ENCODE results near the gene PTGIS. TPM values are rescaled to one million over a fixed set of nuclear protein-coding genes. Genes with fewer than 3 reads are reported as not detected.
A peak's percentile ranks its signal among the peaks of the same experiment; 100 is the strongest.

The PTGIS gene
- total RNA-seq, 2 donors from 2014 or later = 45.2 to 124 TPM

GRCh38 chr20:49489688-49490087, 78.2 kb downstream of the PTGIS start:
- no peak for ATAC-seq
- intact Hi-C loops (cut with DNase I) = loop anchor here in 1 of 2 donors (10.0 kb wide), 1 partner anchor 105 kb away; no protein-coding TSS in a partner anchor
- no peak for DNase-seq

DNA sequence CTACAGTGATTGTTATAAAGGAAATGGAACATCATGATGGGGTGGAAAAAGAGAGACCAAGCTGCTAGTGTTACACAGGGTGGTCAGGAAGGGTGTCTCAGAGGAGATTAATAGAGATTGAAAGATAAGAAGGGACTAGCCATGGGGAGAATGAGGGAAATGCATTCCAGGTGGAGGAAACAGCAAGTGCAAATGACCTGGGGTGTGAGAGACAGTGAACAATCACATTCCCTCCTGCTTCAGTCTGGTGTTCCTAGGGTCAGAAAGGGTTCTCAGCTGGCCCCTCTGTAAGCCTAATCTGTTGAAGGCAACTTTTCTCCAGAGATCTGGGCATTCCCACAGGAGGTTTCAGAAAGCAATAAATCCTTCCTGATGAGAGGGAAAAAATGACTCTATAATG, 81.9 kb downstream of the PTGIS start:
- ATAC-seq (no peak), DNase-seq (no peak)
- intact Hi-C loops (cut with DNase I) = loop anchor here in 1 of 2 donors (10.0 kb wide), 1 partner anchor 101 kb away; no protein-coding TSS in a partner anchor

DNA sequence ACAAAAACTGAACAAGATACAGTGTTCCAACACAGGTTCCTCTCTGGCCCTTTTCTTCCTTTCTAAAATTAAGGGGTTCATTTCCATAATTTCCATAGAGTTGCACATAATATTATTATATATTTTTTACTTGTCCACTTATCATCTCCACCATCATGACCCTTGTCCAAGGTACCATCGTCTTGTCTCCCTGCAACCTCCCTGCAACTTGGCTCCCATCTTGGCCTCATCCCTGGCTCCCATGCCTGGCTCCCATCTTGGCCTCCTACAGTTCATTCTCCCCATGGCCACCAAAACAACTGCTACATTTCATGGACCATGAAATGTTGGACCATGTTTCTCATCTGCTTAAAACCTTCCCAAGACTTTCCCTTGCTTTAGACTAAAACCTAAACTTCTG, 82.4 kb downstream of the PTGIS start:
- ATAC-seq (no peak), DNase-seq (no peak)
- intact Hi-C loops (cut with DNase I) = loop anchor here (2.0 to 10.0 kb wide), 2 partner anchors 101 to 151 kb away; no protein-coding TSS in a partner anchor

GRCh38 chr20:49484180-49485140, 83.5 kb downstream of the PTGIS start:
- DNase-seq = peak; percentile 84
- intact Hi-C loops (cut with DNase I) = loop anchor here (2.0 to 10.0 kb wide), 3 partner anchors 100 to 150 kb away; no protein-coding TSS in a partner anchor
- peak; percentile 89 to 92 for ATAC-seq

GRCh38 chr20:49483696-49484123, 84.2 kb downstream of the PTGIS start:
- DNase-seq (no peak), ATAC-seq (no peak)
- intact Hi-C loops (cut with DNase I) = loop anchor here (2.0 to 10.0 kb wide), 3 partner anchors 99 to 149 kb away; no protein-coding TSS in a partner anchor

DNA sequence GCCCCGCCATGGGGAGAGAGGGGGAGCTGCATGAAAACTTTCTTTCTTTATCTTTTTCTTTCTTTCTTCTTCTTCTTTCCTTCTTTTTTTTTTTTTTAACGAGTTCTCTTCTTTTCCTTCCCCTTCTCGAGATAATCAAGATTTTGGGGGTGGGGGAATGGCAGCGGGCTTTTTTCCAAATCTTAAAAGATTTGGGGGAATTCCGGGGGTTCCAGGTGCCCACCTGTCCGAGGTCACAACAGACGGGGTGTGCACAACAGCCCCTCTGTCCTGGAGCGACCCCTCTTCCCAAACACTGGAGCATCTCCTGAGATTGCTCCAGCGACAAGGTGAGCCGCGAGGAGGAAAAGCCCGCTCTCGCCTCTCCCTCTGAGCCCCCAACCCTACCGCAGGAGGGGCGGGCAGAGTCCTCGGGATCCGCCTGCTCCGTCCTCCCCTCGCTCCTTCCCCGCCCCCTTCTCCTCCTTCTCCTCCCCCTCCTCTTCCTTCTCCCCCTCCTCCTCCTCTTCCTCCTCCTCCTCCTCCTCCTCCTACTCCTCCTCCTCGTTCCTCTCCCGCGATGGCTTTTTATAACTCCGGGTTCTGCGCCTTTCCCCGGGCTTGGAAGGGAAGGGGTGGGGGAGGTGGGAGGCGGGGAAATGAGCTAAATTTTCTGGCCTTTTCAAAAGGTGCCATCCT, 84.8 kb downstream of the PTGIS start:
- intact Hi-C loops (cut with DNase I) = loop anchor here (5.0 to 10.0 kb wide), 2 partner anchors 98 to 101 kb away; no protein-coding TSS in a partner anchor
- DNase-seq (no peak), ATAC-seq (no peak)

GRCh38 chr20:49482621-49483017, 85.3 kb downstream of the PTGIS start, which contains the start of gene KCNB1:
Gene KCNB1 (minus strand): TSS chr20:49482668. CDS start chr20:49482480, 188 bp downstream.
- DNase-seq (peak; percentile 65), ATAC-seq (peak; percentile 80 to 84)
- intact Hi-C loops (cut with DNase I) = loop anchor here (5.0 to 10.0 kb wide), 2 partner anchors 98 to 100 kb away; no protein-coding TSS in a partner anchor

- intact Hi-C loops (cut with DNase I) = loop anchor here (5.0 to 10.0 kb wide), 2 partner anchors 97 to 100 kb away; no protein-coding TSS in a partner anchor
- ATAC-seq (no peak), DNase-seq (no peak)
Measured at GRCh38 chr20:49482173-49482572, 85.8 kb downstream of the PTGIS start.

- ATAC-seq (no peak), DNase-seq (no peak)
- intact Hi-C loops (cut with DNase I) = loop anchor here (5.0 to 10.0 kb wide), 2 partner anchors 96 to 99 kb away; no protein-coding TSS in a partner anchor
Measured at GRCh38 chr20:49481116-49481515, 86.8 kb downstream of the PTGIS start.

- ATAC-seq (no peak), DNase-seq (no peak)
- intact Hi-C loops (cut with DNase I) = loop anchor here (5.0 to 10.0 kb wide), 2 partner anchors 95 to 98 kb away; no protein-coding TSS in a partner anchor
Measured at GRCh38 chr20:49480236-49480635, 87.7 kb downstream of the PTGIS start.

DNA sequence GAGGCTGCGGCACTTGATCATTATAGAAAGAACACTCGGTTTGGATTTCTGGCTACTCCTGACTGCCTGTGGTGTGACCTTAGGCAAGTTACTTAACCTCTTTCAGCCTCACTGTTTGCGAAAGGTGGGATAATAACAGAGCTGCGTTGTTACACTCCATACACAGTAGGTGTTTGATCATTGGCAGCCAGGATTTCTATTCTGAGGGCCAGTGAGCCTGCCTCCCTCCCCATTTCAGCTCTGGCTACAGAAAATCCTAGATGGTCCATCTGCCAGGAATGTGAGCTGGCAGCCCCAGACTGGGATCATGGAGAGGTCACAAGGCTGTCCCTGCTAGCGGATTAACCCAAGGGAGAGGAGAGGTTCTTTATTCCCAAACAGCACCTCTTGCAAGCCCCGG, 88.2 kb downstream of the PTGIS start:
- intact Hi-C loops (cut with DNase I) = loop anchor here (5.0 to 10.0 kb wide), 2 partner anchors 95 to 97 kb away; no protein-coding TSS in a partner anchor
- ATAC-seq (no peak), DNase-seq (no peak)

GRCh38 chr20:49478754-49479689, 88.9 kb downstream of the PTGIS start:
- DNase-seq = no peak
- intact Hi-C loops (cut with DNase I) = no loop called here

GRCh38 chr20:49478266-49478665, 89.7 kb downstream of the PTGIS start:
- intact Hi-C loops (cut with DNase I) = no loop called here
- DNase-seq = no peak
- no peak for ATAC-seq

More at GRCh38 chr20:49478754-49479689, 88.9 kb downstream of the PTGIS start:
- ATAC-seq = no peak

- ATAC-seq (no peak), DNase-seq (no peak)
- intact Hi-C loops (cut with DNase I) = no loop called here
Measured at GRCh38 chr20:49477200-49477599, 90.7 kb downstream of the PTGIS start.

GRCh38 chr20:49476016-49476355, 92.0 kb downstream of the PTGIS start:
- intact Hi-C loops (cut with DNase I) = no loop called here
- no peak for DNase-seq
- no peak for ATAC-seq

- intact Hi-C loops (cut with DNase I) = no loop called here
- peak in 1 of 2 donors; percentile 47 for ATAC-seq
- no peak for DNase-seq
Measured at GRCh38 chr20:49475292-49476015, 92.5 kb downstream of the PTGIS start.

DNA sequence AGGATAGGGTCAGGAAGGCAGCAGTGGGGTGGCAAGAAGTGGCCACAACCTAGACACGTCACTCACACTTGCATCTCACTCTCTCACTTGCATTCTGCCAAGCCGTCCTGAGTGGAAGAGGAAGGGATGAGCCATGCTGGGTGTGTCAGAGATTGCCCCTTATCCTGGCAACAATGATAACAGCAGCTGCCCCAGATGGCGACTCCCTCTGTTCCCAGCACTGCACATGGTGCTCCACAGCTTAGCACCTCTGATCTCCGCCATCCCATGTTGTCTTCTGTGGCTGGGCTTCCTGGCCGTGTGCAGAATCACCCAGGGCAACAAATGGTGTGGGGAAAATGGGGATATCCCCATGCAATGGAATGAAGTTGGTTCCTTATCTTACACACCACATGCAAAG, 96.5 kb downstream of the PTGIS start:
- DNase-seq (no peak), ATAC-seq (peak in 1 of 2 donors; percentile 14)
- intact Hi-C loops (cut with DNase I) = no loop called here

GRCh38 chr20:49470922-49471321, 97.0 kb downstream of the PTGIS start:
- ATAC-seq (no peak), DNase-seq (no peak)
- intact Hi-C loops (cut with DNase I) = no loop called here
